Measurements from ENCODE around the gene SLC1A3.
"Not testable (repeated sequence)": the region's sequence is repeated elsewhere in the genome, so short reads cannot be mapped to it uniquely, and the experiment has no call there.

SLC1A3 gene

GRCh38 chr5:36606428-36607113, at the start of gene SLC1A3:
TSS of gene SLC1A3 (plus strand) at chr5:36606606. CDS start at chr5:36608424, 1,818 bp downstream.
- DNase-seq (ENCODE audit: low spot score in 2 of 2) = peak in 1 of 2 donors; percentile 7
- Mint-ChIP-seq H3K27ac (no peak within 1 kb of the TSS), H3K9me3 (peaks cover 4% of the 10 kb centered on the region), H3K27me3 (peaks cover 19% of the 10 kb centered on the region), H3K4me3 (peak within 1 kb of the TSS; percentile 78), H3K4me1 (peaks cover 9% of the 10 kb centered on the region), H3K36me3 (peaks cover 1% of the 10 kb centered on the region)
- ATAC-seq (ENCODE audit: low read depth) = peak; percentile 83

DNA sequence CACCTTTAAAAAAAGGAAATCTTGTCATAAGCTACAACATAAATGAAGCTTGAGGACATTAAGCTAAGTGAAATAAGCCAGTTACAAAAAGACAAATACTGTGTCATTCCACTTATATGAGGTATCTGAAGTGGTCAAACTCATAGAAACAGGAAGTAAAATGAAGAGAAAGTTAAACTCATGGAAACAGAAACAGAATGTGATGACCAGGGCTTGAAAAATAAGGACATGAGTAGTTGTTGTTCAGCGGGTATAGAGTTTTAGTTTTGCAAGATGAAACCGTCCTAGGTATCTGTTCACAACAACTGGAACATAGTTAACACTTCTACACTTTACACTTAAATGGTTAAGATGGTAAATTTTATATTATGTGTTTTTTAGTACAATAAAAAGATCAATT, 47.8 kb upstream of the SLC1A3 start:
- no peak for DNase-seq (ENCODE audit: low spot score in 2 of 2)
- no peaks in the 10 kb centered on the region for H3K36me3 Mint-ChIP-seq
- no peaks in the 10 kb centered on the region for H3K9me3 Mint-ChIP-seq
- no peaks in the 10 kb centered on the region for H3K4me1 Mint-ChIP-seq
- no peak overlapping the region for H3K4me3 Mint-ChIP-seq
- ATAC-seq (ENCODE audit: low read depth) = no peak
- no peak overlapping the region for H3K27ac Mint-ChIP-seq
- H3K27me3 Mint-ChIP-seq = no peaks in the 10 kb centered on the region

DNA sequence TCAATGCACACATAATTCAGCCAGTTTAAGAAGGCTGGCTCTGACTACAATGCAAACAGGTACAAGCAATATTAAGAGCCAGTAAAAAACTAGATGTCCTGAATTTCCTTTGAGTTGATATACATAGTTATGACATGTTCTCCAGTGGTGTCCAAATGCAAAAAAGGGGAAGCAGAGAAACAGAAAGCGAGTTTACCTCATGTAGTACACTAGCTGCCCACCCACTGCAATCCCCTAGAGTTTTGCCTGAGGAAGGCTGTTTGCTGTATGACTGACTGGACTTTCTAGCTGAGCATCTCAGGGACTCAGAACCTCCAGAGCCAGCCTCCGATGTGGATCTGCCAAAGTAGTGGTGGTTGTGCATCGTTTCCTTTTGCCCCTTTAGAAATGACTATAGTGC, 44.8 kb upstream of the SLC1A3 start:
- H3K27ac Mint-ChIP-seq = no peak overlapping the region
- DNase-seq (ENCODE audit: low spot score in 2 of 2) = no peak
- H3K4me3 Mint-ChIP-seq = no peak overlapping the region
- no peak for ATAC-seq (ENCODE audit: low read depth)
- H3K4me1 Mint-ChIP-seq = no peaks in the 10 kb centered on the region
- H3K27me3 Mint-ChIP-seq = no peaks in the 10 kb centered on the region
- H3K36me3 Mint-ChIP-seq = no peaks in the 10 kb centered on the region
- H3K9me3 Mint-ChIP-seq = no peaks in the 10 kb centered on the region

GRCh38 chr5:36569491-36569890, 36.9 kb upstream of the SLC1A3 start:
- DNase-seq (ENCODE audit: low spot score in 2 of 2) (no peak), ATAC-seq (ENCODE audit: low read depth) (no peak)
- Mint-ChIP-seq H3K27ac (no peak overlapping the region), H3K4me1 (no peaks in the 10 kb centered on the region), H3K36me3 (no peaks in the 10 kb centered on the region), H3K4me3 (no peak overlapping the region), H3K9me3 (no peaks in the 10 kb centered on the region), H3K27me3 (peaks cover 2% of the 10 kb centered on the region)

GRCh38 chr5:36570301-36571095, 35.9 kb upstream of the SLC1A3 start:
- no peaks in the 10 kb centered on the region for H3K4me1 Mint-ChIP-seq
- H3K9me3 Mint-ChIP-seq = no peaks in the 10 kb centered on the region
- H3K27me3 Mint-ChIP-seq = peaks cover 4% of the 10 kb centered on the region
- no peak overlapping the region for H3K27ac Mint-ChIP-seq
- no peaks in the 10 kb centered on the region for H3K36me3 Mint-ChIP-seq
- no peak for DNase-seq (ENCODE audit: low spot score in 2 of 2)
- ATAC-seq (ENCODE audit: low read depth) = no peak
- H3K4me3 Mint-ChIP-seq = no peak overlapping the region

- no peak for DNase-seq (ENCODE audit: low spot score in 2 of 2)
- no peak for ATAC-seq (ENCODE audit: low read depth)
- H3K36me3 Mint-ChIP-seq = no peaks in the 10 kb centered on the region
- peaks cover 4% of the 10 kb centered on the region for H3K27me3 Mint-ChIP-seq
- no peaks in the 10 kb centered on the region for H3K9me3 Mint-ChIP-seq
- no peak overlapping the region for H3K4me3 Mint-ChIP-seq
- H3K4me1 Mint-ChIP-seq = no peaks in the 10 kb centered on the region
- no peak overlapping the region for H3K27ac Mint-ChIP-seq
These were observed 34.9 kb upstream of the SLC1A3 start for GRCh38 chr5:36571401-36572042.

DNA sequence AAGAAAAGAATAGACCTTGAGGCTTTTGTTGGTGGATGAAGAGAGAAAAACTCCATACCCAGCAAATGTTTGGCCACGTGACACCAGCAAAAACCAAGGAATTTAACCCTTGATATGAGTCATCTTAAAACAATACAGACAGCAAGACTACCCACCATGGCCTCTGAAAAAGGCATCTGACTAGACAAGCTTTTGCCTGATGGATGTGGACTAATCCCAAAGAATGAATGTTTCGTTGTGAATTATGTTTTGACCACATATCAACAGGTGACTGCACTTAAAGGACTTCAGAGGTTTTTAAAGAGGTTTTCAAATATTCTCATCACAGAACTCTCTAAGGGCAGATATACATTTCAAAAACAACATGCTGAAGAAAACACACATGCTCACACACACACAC, 33.0 kb upstream of the SLC1A3 start:
- no peaks in the 10 kb centered on the region for H3K36me3 Mint-ChIP-seq
- ATAC-seq (ENCODE audit: low read depth) = no peak
- H3K9me3 Mint-ChIP-seq = no peaks in the 10 kb centered on the region
- no peak overlapping the region for H3K27ac Mint-ChIP-seq
- no peak for DNase-seq (ENCODE audit: low spot score in 2 of 2)
- no peaks in the 10 kb centered on the region for H3K4me1 Mint-ChIP-seq
- no peak overlapping the region for H3K4me3 Mint-ChIP-seq
- peaks cover 4% of the 10 kb centered on the region for H3K27me3 Mint-ChIP-seq

GRCh38 chr5:36575361-36575781, 31.0 kb upstream of the SLC1A3 start:
- H3K27ac Mint-ChIP-seq = no peak overlapping the region
- H3K36me3 Mint-ChIP-seq = no peaks in the 10 kb centered on the region
- DNase-seq (ENCODE audit: low spot score in 2 of 2) = no peak
- no peak overlapping the region for H3K4me3 Mint-ChIP-seq
- H3K27me3 Mint-ChIP-seq = peaks cover 3% of the 10 kb centered on the region
- no peak for ATAC-seq (ENCODE audit: low read depth)
- H3K9me3 Mint-ChIP-seq = no peaks in the 10 kb centered on the region
- no peaks in the 10 kb centered on the region for H3K4me1 Mint-ChIP-seq

DNA sequence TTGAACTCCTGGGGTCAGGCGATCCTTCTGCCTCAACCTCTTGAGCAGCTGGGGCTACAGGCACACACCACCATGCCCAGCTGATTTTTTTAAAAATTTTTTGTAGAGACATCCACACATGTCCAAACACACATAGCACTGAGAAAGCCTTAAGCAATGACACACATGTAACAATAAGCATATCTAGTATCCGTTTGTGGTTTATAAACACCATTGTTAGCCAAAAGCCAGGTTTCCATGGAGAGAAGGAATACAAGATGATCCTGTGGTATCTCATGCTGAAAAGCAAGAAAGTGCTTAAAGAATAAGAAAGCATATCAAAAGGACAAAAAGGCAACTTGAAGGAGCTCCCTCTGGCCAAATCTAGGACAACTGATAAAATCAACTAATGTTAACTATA, 29.7 kb upstream of the SLC1A3 start:
- no peak for ATAC-seq (ENCODE audit: low read depth)
- no peak for DNase-seq (ENCODE audit: low spot score in 2 of 2)
- no peaks in the 10 kb centered on the region for H3K4me1 Mint-ChIP-seq
- H3K27ac Mint-ChIP-seq = no peak overlapping the region
- H3K9me3 Mint-ChIP-seq = no peaks in the 10 kb centered on the region
- H3K36me3 Mint-ChIP-seq = no peaks in the 10 kb centered on the region
- no peak overlapping the region for H3K4me3 Mint-ChIP-seq
- peaks cover 5% of the 10 kb centered on the region for H3K27me3 Mint-ChIP-seq

GRCh38 chr5:36579858-36580257, 26.5 kb upstream of the SLC1A3 start:
- ATAC-seq (ENCODE audit: low read depth) = not testable (repeated sequence)

DNA sequence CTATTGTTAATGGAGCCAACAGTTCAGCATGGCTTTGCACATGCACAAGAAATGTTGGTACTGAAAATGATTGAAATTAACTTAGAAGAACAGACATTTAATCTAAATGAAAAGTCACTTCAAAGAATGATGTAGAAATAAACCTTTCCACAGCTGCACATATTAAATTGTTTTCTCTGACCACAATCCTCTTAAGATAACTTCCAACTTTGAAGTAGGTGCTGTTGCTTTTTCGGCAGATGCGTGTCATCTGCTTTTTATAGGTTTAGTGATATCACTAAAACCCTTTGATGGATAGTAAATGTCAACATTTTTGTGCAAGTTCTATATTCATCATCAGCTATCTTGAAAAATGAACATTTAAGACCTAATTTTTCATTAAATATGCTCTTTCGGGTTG, 25.3 kb upstream of the SLC1A3 start:
- ATAC-seq (ENCODE audit: low read depth) = no peak
- Mint-ChIP-seq H3K4me1 (no peaks in the 10 kb centered on the region), H3K36me3 (no peaks in the 10 kb centered on the region)

More at GRCh38 chr5:36579858-36580257, 26.5 kb upstream of the SLC1A3 start:
- H3K27ac Mint-ChIP-seq; DNase-seq (ENCODE audit: low spot score in 2 of 2); H3K4me3 Mint-ChIP-seq; H3K4me1 Mint-ChIP-seq; H3K36me3 Mint-ChIP-seq; H3K9me3 Mint-ChIP-seq: not testable (repeated sequence)
- peaks cover 13% of the 10 kb centered on the region for H3K27me3 Mint-ChIP-seq

GRCh38 chr5:36584009-36584875, 22.2 kb upstream of the SLC1A3 start:
- peaks cover 13% of the 10 kb centered on the region for H3K27me3 Mint-ChIP-seq
- no peak overlapping the region for H3K4me3 Mint-ChIP-seq
- H3K36me3 Mint-ChIP-seq = no peaks in the 10 kb centered on the region
- H3K4me1 Mint-ChIP-seq = no peaks in the 10 kb centered on the region
- no peaks in the 10 kb centered on the region for H3K9me3 Mint-ChIP-seq
- DNase-seq (ENCODE audit: low spot score in 2 of 2) (no peak), ATAC-seq (ENCODE audit: low read depth) (no peak)
- no peak overlapping the region for H3K27ac Mint-ChIP-seq

More for the DNA sequence above, 25.3 kb upstream of the SLC1A3 start:
- H3K9me3 Mint-ChIP-seq = no peaks in the 10 kb centered on the region
- no peak overlapping the region for H3K4me3 Mint-ChIP-seq
- H3K27ac Mint-ChIP-seq = no peak overlapping the region
- no peak for DNase-seq (ENCODE audit: low spot score in 2 of 2)
- H3K27me3 Mint-ChIP-seq = peaks cover 13% of the 10 kb centered on the region

DNA sequence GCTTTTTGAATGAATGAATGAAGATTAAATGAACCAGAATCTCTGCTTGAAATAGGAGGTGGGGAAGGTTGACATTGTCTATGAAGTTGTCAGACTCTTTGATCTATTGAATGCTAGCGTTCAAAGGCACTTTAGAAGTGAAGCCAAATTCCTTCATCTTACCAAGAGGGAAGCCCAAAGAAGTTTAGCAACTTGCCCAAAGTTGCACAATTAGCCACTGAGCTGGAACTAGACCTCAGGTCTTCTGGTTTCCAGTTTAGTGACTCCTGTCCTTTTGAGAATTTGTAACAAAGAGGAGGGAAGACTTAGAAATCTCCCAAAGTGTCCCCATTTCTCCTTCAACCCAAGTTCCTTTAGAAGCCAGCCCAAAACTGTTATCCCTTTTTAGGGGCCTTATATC, 20.7 kb upstream of the SLC1A3 start:
- Mint-ChIP-seq H3K27ac (no peak overlapping the region), H3K9me3 (no peaks in the 10 kb centered on the region), H3K4me1 (no peaks in the 10 kb centered on the region), H3K27me3 (peaks cover 13% of the 10 kb centered on the region), H3K36me3 (no peaks in the 10 kb centered on the region), H3K4me3 (no peak overlapping the region)
- no peak for ATAC-seq (ENCODE audit: low read depth)
- no peak for DNase-seq (ENCODE audit: low spot score in 2 of 2)
